ENCODE results near the gene RRAGB. TPM values are rescaled to one million over a fixed set of nuclear protein-coding genes. Genes with fewer than 3 reads are reported as not detected.
A peak's percentile ranks its signal among the peaks of the same experiment; 100 is the strongest.
"Not testable (repeated sequence)": the region's sequence is repeated elsewhere in the genome, so short reads cannot be mapped to it uniquely, and the experiment has no call there.

RRAGB gene
- polyA plus RNA-seq (ENCODE audit: insufficient read depth in 1 of 5, insufficient read length in 5 of 5, low replicate concordance in 1 of 5), result 10 to 100 TPM; 28.8 to 49.1 (median 45.9) TPM
- long read RNA-seq, donor 1, transcript RRAGB-202 (10 exons, 2,061 nt), result major isoform, 9 of 10 reads
- long read RNA-seq, donor 1, partial matches to known transcripts, result 0 of 10 reads
- long read RNA-seq, donor 1, other reads (novel, unspliced or antisense), result 0 of 10 reads
- long read RNA-seq, donor 2, partial matches to known transcripts, result 0 of 3 reads
- long read RNA-seq, donor 2, other reads (novel, unspliced or antisense), result 0 of 3 reads
- long read RNA-seq, donor 3, partial matches to known transcripts, result 5 of 9 reads
- long read RNA-seq, donor 3, other reads (novel, unspliced or antisense), result 0 of 9 reads
- long read RNA-seq, donor 4, transcript RRAGB-202 (10 exons, 2,061 nt), result major isoform, 5 of 6 reads
- long read RNA-seq, donor 4, partial matches to known transcripts, result 0 of 6 reads
- long read RNA-seq, donor 4, other reads (novel, unspliced or antisense), result 0 of 6 reads
- long read RNA-seq, donor 5, transcript RRAGB-202 (10 exons, 2,061 nt), result major isoform, 6 of 7 reads
- long read RNA-seq, donor 5, partial matches to known transcripts, result 0 of 7 reads
- long read RNA-seq, donor 5, other reads (novel, unspliced or antisense), result 0 of 7 reads
- long read RNA-seq, donor 6, transcript RRAGB-202 (10 exons, 2,061 nt), result major isoform, 7 of 10 reads
- long read RNA-seq, donor 6, partial matches to known transcripts, result 0 of 10 reads
- long read RNA-seq, donor 6, other reads (novel, unspliced or antisense), result 0 of 10 reads
- long read RNA-seq, donor 7, partial matches to known transcripts, result 0 of 4 reads
- long read RNA-seq, donor 7, other reads (novel, unspliced or antisense), result 0 of 4 reads
- long read RNA-seq, donor 8, partial matches to known transcripts, result 0 of 3 reads
- long read RNA-seq, donor 8, other reads (novel, unspliced or antisense), result 0 of 3 reads

- DNase-seq, result peak; percentile 90 to 92
These were observed at the start of gene RRAGB for GRCh38 chrX:55717521-55718497. RRAGB (plus strand) TSS chrX:55717749; CDS start chrX:55718328, 579 bp downstream.

- no peak for DNase-seq
These were observed 49.5 kb upstream of the RRAGB start for GRCh38 chrX:55668084-55668483.

GRCh38 chrX:55688579-55688978 lies 29.0 kb upstream of the RRAGB start:
- not testable (repeated sequence) for DNase-seq

- no peak for DNase-seq
These were observed 22.1 kb upstream of the RRAGB start for GRCh38 chrX:55695227-55696018.

GRCh38 chrX:55697381-55697780 lies 20.2 kb upstream of the RRAGB start:
- no peak for DNase-seq

GRCh38 chrX:55702671-55703070 lies 14.9 kb upstream of the RRAGB start:
- no peak for DNase-seq

GRCh38 chrX:55703436-55703835 lies 14.1 kb upstream of the RRAGB start:
- DNase-seq, result not testable (repeated sequence)

- DNase-seq, result not testable (repeated sequence)
These were observed 12.5 kb upstream of the RRAGB start for GRCh38 chrX:55705066-55705465.

GRCh38 chrX:55709735-55710134 lies 7.8 kb upstream of the RRAGB start:
- no peak for DNase-seq

- DNase-seq, result no peak
These were observed 6.8 kb upstream of the RRAGB start for GRCh38 chrX:55710701-55711100.

GRCh38 chrX:55713631-55714030 lies 3.9 kb upstream of the RRAGB start:
- DNase-seq, result no peak

- no peak for DNase-seq
These were observed 3.4 kb upstream of the RRAGB start for GRCh38 chrX:55714161-55714560.

- DNase-seq, result no peak
These were observed 1.7 kb upstream of the RRAGB start for GRCh38 chrX:55715847-55716246.

GRCh38 chrX:55716937-55717336 lies 612 bp upstream of the RRAGB start:
- DNase-seq, result no peak

- DNase-seq, result no peak
These were observed 14.3 kb downstream of the RRAGB start for GRCh38 chrX:55731826-55732225.

- no peak for DNase-seq
These were observed 21.4 kb downstream of the RRAGB start for GRCh38 chrX:55738969-55739368.

- DNase-seq, result no peak
These were observed 25.1 kb downstream of the RRAGB start for GRCh38 chrX:55742649-55743048.

GRCh38 chrX:55748463-55748862 lies 30.9 kb downstream of the RRAGB start:
- not testable (repeated sequence) for DNase-seq

GRCh38 chrX:55750256-55750655 lies 32.7 kb downstream of the RRAGB start:
- no peak for DNase-seq

GRCh38 chrX:55754861-55755294 lies 37.3 kb downstream of the RRAGB start:
- DNase-seq, result no peak

Measured in right lung (tissue), 10 donors.